Stimulated activated CD8-positive, alpha-beta memory T cell treated with anti-CD3 and anti-CD28 coated beads, Interleukin-12 subunit alpha, Interleukin-12 subunit beta, amount 100 ng/mL, for 4 hours (primary cell): ENCODE data around the gene ZNF541.

Experiments
- DNase-seq: peaks from one replicate; pipeline ENCODE4 v3.0.0-alpha.2; 2020; ENCODE audit warnings: low read depth

The ZNF541 gene, protein sequence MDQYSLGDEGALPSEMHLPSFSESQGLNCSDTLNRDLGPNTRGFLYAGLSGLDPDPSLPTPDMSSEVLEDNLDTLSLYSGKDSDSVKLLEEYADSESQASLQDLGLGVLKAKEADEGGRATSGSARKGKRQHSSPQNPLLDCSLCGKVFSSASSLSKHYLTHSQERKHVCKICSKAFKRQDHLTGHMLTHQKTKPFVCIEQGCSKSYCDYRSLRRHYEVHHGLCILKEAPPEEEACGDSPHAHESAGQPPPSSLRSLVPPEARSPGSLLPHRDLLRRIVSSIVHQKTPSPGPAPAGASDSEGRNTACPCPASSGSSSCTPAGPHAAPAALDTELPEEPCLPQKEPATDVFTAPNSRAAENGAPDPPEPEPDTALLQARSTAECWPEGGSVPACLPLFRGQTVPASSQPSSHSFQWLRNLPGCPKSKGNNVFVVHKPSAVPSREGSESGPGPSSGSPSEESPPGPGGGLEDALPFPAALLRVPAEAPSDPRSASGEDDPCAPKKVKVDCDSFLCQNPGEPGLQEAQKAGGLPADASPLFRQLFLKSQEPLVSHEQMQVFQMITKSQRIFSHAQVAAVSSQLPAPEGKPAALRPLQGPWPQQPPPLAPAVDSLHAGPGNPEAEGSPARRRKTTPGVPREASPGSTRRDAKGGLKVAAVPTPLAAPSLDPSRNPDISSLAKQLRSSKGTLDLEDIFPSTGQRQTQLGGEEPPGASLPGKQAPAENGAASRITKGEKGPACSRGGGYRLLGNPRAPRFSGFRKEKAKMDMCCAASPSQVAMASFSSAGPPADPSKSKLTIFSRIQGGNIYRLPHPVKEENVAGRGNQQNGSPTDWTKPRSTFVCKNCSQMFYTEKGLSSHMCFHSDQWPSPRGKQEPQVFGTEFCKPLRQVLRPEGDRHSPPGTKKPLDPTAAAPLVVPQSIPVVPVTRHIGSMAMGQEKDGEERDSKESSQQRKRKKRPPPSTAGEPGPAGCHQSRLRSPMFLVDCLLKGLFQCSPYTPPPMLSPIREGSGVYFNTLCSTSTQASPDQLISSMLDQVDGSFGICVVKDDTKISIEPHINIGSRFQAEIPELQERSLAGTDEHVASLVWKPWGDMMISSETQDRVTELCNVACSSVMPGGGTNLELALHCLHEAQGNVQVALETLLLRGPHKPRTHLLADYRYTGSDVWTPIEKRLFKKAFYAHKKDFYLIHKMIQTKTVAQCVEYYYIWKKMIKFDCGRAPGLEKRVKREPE (N-terminal part only)

GRCh38 chr19:47573071-47574026, at the start of gene ZNF541:
TSS of gene ZNF541 (minus strand) at chr19:47573148. CDS start at chr19:47555856, 17,292 bp downstream.
- DNase-seq, result peak; percentile 76

- no peak for DNase-seq
Observed at GRCh38 chr19:47619763-47620162, 46.8 kb upstream of the ZNF541 start.

DNA sequence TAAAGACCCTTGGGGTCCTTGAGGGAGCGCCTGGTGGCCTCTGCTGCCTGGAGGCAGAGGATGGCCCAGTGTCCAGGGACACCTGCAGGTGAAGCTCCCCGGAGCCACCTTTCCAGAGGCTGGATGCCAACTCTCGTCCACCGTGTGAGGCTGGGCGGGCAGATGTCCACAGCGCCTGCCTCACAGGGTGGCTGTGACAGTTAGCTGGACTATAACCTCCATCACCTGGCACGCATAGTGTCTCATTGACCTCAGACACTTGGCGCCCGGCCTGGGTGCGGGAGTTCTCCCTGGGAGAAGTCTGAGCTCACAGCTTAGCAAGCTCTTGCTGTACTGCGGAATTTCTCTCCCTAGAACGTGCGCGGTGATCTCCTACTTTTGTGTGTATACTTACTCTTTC, 45.8 kb upstream of the ZNF541 start:
- DNase-seq, result no peak

- no peak for DNase-seq
Observed at GRCh38 chr19:47615714-47616113, 42.8 kb upstream of the ZNF541 start.

GRCh38 chr19:47615230-47615629, 42.3 kb upstream of the ZNF541 start:
- DNase-seq, result no peak

GRCh38 chr19:47614559-47614958, 41.6 kb upstream of the ZNF541 start:
- no peak for DNase-seq

DNA sequence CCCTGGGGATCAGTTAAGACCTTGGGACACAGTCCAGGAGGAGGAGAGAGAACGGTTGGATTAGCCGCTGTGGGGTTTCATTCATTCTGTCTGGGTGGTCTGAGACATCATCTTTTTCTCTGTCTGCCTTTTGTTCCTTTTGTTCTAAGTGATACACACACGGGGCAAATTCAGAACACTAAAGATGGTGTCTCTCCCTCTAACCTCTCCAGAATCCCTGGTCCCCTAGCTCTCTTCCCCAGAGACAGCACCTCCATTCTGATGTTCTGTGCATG, 41.0 kb upstream of the ZNF541 start:
- DNase-seq, result no peak

DNA sequence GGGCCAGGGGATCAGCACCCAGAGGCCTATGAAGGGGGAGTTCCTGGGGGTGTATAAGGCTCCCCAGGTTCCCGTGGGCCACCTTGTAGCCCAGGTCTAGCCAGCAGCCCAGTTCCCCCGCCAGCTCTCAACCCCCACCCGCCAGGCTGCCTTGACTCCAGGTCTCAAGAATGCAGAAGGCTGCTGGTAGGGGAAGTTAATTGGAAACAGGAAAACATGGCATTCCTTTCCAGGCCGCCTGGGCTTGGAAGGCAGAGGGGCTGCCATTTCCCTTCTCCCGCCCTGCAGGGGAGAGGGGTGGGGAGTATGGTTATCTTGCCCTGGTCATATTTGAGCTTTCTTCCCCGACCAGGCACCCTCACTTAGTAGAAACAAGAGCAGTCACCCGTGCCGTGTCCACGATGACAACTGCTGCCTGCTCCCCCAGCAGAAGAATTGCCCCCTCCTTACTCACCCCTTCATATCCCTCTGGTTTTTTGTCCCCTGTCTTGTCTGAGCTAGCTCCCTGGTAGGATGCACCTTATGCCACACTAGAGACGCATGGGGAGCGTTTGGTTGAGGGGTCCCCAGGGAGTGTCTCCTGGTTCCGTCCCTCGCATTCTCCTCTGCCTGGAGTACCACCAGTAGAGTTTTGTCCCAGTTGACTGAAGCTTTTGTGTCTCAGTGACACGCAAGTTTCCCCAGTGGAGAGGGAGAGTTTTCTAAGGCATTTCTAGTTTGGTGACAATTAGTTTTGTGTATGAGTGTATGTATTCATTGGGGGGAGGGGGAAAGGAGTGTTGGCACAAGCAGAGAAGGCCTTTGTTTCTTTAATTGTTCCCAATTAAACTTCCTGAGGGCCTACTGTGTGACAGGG, 40.4 kb upstream of the ZNF541 start:
- no peak for DNase-seq

DNA sequence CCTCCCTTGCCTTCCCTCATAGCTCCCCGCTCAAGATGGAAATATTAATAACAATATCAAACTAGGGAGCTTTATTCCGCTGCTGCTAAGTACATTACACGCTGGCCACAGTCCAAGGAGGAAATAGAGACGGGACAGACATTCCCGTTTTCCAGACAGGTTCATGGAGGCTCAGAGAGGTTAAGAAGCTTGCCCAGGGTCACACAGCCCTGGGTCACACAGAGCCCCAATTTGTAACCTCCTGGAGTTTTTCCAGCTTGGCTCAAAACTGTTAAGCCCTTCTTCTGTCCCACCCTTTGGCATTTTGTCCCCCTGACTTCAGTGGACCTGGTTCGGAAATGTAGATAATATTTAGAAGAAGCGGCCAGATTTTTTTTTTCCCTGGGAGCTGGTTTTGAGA, 38.0 kb upstream of the ZNF541 start:
- DNase-seq, result no peak

GRCh38 chr19:47609906-47610894, 37.3 kb upstream of the ZNF541 start:
- DNase-seq, result peak; percentile 13

DNA sequence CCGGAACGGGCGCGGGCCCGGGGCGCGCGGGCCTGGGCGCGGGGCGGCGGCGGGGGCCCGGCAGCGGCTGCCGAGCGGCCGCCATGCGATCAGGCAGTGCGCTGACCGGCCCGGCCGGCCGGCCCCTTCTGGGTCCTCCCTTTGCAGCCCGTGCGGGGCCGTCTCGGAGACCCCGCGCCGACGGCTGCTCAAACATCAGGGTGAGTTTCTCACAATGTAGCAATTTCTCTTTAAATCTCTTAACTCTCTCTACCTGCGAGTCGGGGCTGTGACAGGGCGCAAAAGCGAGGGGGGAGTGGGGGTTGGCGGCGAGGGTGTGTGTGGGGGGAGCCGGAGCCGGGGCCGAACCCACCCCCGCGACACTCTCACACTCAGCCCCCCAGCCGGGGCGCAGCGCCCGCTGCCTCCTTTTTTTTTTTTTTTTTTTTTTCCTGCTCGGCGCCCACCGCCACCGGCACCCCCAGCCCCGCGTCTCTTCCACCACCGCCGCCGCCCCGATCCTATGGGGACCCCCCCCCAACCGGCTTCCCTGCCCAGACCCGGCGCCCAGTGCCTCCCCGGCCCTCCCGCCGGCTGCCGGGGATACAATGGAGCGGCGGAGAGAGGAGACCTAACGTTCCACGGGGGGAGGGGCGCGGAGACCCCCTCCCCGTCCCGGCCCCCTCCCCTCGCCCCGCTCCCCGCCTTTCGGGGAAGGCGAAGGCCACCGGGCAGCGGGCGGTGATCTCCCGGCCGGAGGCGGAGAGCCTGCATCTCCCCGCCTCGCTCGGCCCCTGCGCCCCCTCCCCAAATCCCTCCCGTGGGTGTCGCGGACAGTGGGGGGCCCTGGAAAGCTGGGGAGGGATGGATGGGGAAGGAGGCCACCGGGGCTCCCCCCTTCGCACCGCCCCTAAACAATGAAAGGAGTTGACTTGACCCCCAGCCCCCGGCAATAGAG, 36.3 kb upstream of the ZNF541 start, which contains the start of gene BICRA:
Gene BICRA (plus strand): TSS at position 166 of the 937 bp plus-strand sequence. CDS start 64,441 bp downstream, outside the sequence.
- DNase-seq, result peak; percentile 68

GRCh38 chr19:47608074-47608918, 35.3 kb upstream of the ZNF541 start:
- DNase-seq, result peak; percentile 95

DNA sequence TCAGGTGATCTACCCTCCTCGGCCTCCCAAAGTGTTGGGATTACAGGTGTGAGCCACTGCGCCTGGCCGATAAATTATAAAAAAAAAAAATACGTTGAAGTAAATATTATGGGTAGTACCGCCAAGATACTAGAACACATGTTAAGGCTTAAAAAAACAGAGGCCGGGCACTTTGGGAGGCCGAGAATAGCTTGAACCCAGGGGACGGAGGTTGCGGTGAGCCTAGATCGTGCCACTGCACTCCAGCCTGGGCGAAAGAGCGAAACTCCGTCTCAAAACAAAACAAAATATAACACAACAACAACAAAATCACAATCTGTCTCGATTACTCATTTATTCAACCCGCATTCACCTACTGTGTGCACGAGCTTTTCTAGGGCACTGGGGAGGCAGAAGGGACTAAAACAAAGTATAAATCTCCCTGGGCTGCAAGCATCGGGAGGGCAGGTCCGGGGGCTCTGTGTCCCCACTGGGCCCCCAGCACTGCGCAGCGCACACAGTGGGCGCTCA, 34.7 kb upstream of the ZNF541 start:
- no peak for DNase-seq

DNA sequence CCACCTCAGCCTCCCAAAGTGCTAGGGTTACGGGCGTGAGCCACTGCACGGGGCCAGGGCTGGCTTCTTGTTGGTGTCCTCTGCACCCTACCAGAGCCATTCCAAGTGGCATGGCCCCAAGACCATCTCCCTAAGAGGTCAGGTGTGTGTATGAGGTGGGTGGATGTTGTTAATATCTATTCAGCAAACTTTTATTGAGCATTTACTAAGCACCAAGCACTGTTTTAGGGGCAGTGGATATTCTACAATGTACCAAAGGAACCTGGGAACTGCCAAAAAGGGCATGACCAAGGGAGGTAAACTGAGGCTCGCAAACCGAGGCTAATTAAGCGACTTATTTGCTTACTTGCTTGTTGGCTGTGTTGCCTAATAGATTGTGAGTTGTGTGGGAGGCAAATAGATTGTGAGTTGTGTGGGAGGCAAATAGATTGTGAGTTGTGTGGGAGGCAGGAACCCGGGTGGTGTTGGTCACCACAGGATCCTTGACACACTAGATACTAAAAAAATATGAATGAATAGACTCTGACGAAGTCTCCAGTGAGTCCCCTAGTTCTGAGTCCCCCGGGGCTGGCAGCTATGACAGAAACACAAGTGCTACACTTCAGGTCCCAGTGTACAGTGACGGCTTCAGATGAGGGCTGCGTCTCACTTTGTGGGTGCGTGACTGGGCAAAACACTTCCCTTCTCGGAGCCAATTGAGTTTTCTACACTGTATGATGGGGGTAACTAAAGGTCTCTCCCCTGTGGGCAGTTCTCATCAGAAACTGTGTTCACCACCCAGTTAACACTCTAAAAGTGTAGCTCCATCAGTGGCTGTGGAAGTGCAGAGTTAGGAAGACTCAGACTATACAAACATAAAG, 31.0 kb upstream of the ZNF541 start:
- DNase-seq, result no peak

DNA sequence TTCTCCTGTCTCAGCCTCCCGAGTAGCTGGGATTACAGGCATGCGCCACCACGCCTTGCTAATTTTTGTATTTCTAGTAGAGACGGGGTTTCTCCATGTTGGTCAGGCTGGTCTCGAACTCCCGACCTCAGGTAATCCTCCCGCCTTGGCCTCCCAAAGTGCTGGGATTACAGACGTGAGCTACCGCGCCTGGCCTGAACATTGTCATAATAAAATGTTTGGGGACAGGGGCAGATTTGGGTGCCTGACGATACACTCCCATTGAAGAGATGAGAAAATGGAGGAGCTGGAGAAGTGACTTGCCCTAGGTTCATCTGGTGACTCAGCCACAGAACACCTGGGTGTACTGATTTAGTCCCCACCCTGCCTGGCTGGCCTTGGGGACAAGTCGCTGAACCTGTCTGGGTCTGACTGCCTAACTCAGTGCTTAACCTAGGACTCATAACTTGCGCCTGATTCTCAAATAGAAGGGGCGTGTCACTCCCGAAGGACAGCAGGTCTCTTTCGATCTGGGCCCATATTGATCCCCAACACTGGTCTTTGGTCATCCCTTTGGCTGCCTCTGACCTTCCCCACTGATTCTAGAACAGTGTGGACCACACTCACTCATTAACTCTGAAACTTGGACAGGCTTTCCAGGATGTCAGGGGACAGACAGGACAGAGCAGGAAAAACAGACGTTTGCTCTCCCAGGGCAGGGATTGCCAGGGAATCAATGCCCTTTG, 28.4 kb upstream of the ZNF541 start:
- DNase-seq, result no peak
